Sigmoid colon (tissue), 7 donors: ENCODE measurements around the gene RAB5A. TPM values are rescaled to one million over a fixed set of nuclear protein-coding genes. Genes with fewer than 3 reads are reported as not detected.

Experiments
- DNase-seq: peaks from one replicate; pipeline ENCODE4 v3.0.0-alpha.2; 2019
- H3K27ac ChIP-seq, 4 donors: fragments of 200-600 bp; sonication (generic); one replicate each; pipeline ENCODE4 v1.5.1; 2016 to 2019; ENCODE audit warnings: mild to moderate bottlenecking in 1 of 4
- H3K27me3 ChIP-seq, 3 donors: fragments of 200-600 bp; sonication (generic); one replicate each; pipeline ENCODE4 v1.5.1; 2019; ENCODE audit warnings: mild to moderate bottlenecking in 1 of 3
- H3K36me3 ChIP-seq, 4 donors: fragments of 200-600 bp; sonication (generic); one replicate each; pipeline ENCODE4 v1.5.1; 2016 to 2019
- H3K4me1 ChIP-seq, 4 donors: fragments of 200-600 bp; sonication (generic); one replicate each; pipeline ENCODE4 v1.5.1; 2017 to 2019
- H3K4me3 ChIP-seq, 4 donors: fragments of 200-600 bp; sonication (generic); one replicate each; pipeline ENCODE4 v1.5.1; 2017 to 2019; ENCODE audit warnings: mild to moderate bottlenecking in 2 of 4, moderate library complexity in 1 of 4
- H3K9me3 ChIP-seq, 4 donors: fragments of 200-600 bp in 3 of 4; sonication (generic) in 3 of 4; one replicate each; pipeline versions ENCODE4 v1.5.1 to v1.6.1; 2013 to 2019
- CTCF ChIP-seq, 4 experiments: fragments of 450-650 bp in 3 of 4; fragments of 200-600 bp in 1 of 4; IDR thresholded peaks; one replicate each; pipeline ENCODE4 v1.5.1; 2016 to 2019; ENCODE audit warnings: antibody characterized with exemption in 4 of 4, mild to moderate bottlenecking in 3 of 4, moderate library complexity in 2 of 4
- EP300 ChIP-seq, 4 donors: sonication (generic); formaldehyde crosslinking; IDR thresholded peaks; one replicate each; pipeline ENCODE4 v1.6.1; 2017; ENCODE audit warnings: antibody characterized with exemption in 4 of 4
- POLR2A ChIP-seq, 2 donors: fragments of 450-650 bp; IDR thresholded peaks; one replicate each; pipeline ENCODE4 v1.6.1; 2016; ENCODE audit warnings: antibody characterized with exemption in 2 of 2, mild to moderate bottlenecking in 2 of 2, moderate library complexity in 2 of 2
- POLR2AphosphoS5 ChIP-seq, 4 donors: sonication (generic); formaldehyde crosslinking; IDR thresholded peaks; one replicate each; pipeline ENCODE4 v1.6.1; 2017; ENCODE audit warnings: antibody characterized with exemption in 4 of 4
- WGBS, 2 donors: extraction: QIAGEN DNeasy Blood & Tissue Kit; methylation state at CpG; one replicate each; pipeline ENCODE4 v1.1.7; 2013; 5-methylcytosine and 5-hydroxymethylcytosine counted together
- intact Hi-C: fragments of 100-400 bp; cut with DNase I; formaldehyde crosslinking; loops from one replicate; pipeline ENCODE4 v1.15.1; 2023
- polyA plus RNA-seq, 3 donors: library from polyadenylated mRNA; stranded (reverse); fragments of 200-250 nt; gene quantifications; one replicate each; pipeline ENCODE4 v1.2.3, GENCODE V29; 2013
- total RNA-seq, 4 donors: library from RNA; depleted of rRNA; stranded (reverse); fragments of >200 nt; gene quantifications; one replicate each; pipeline ENCODE4 v1.1.0, GENCODE V29; 2016
- donor health status: healthy with polysubstance abuse.
- donor health status: Bipolar disorder and iron deficiency.
- donor health status: healthy.

The RAB5A gene
- total and polyA plus RNA-seq, 7 donors, result 28.0 to 65.3 (median 61.4) TPM

DNA sequence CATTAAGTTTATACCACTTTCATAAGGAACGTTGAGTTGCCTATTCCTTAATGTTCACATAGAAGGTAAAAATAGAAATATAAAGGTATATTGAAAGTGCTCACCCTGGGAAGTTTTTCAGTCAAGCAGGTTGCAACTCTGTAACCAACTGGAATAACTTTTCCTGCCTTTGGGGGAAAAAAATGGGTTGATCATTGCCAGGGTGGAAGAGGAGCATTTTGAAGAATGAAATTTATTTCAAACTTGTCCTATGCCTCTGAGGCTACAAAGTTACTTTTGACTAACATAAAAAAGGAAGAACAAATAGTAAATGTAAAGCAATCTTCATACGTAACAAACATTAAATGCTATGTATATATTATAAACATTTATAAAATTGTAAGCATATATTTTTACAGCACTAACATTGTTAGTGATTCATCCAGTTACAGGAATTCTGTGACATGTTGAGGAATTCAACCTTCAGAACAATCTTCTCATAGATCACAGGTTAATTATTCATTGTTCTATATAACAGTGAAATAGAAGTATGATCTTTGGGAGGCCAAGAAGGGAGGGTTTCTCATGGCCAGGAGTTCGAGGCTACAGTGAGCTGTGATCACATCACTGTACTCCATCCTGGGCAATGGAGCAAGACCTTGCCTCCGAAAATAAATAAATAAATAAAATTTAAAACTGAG lies 26.4 kb upstream of the RAB5A start:
- WGBS, 2 donors, result 73 to 80% methylated on average over 4 of the region's 4 CpGs
- no peaks in the 10 kb centered on the region for H3K4me1 ChIP-seq
- DNase-seq, result no peak

DNA sequence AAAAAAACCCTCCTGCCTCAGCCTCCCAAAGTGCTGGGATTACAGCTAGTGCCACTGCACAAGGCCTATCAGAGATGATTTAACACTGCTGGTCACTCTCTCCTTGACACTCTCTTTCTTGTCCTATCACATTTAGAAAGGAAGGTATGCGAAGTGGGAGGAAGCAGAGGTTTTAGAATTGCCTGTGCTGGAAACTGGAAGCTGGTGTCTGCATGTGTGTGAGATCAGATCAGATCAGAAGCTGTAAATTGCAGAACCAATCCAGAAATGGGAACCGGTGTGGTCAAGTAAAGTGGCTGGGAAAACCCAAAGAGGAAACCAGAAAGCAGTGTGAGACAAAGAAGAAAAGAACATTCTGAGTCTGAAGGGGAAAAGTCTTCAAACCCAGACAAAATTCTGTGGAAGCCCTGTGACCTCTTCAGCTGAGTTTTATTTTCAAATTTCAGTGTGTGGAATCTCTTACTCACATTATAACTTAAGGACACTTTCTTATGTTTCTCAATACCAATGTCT lies 15.7 kb upstream of the RAB5A start:
- Histone ChIP-seq H3K9me3 (no peaks in the 10 kb centered on the region), H3K36me3 (no peaks in the 10 kb centered on the region), H3K4me1 (no peaks in the 10 kb centered on the region), H3K27me3 (no peaks in the 10 kb centered on the region), H3K4me3 (no peak overlapping the region), H3K27ac (no peak overlapping the region)
- intact Hi-C loops, result no loop called here
- TF ChIP-seq EP300 (IDR thresholded peaks at IDR 0.05) (no peak), CTCF (IDR thresholded peaks at IDR 0.05) (no peak), POLR2AphosphoS5 (IDR thresholded peaks at IDR 0.05) (no peak), POLR2A (IDR thresholded peaks at IDR 0.05) (no peak)
- no peak for DNase-seq
- WGBS, 2 donors, result 49 to 75% methylated on average over 2 of the region's 2 CpGs

More for the DNA sequence above, 26.4 kb upstream of the RAB5A start:
- Histone ChIP-seq H3K27me3 (no peaks in the 10 kb centered on the region), H3K4me3 (no peak overlapping the region), H3K36me3 (no peaks in the 10 kb centered on the region), H3K9me3 (no peaks in the 10 kb centered on the region), H3K27ac (no peak overlapping the region)
- intact Hi-C loops, result no loop called here
- TF ChIP-seq POLR2A (IDR thresholded peaks at IDR 0.05), result no peak
- no peak for TF ChIP-seq POLR2AphosphoS5 (IDR thresholded peaks at IDR 0.05)
- TF ChIP-seq CTCF (IDR thresholded peaks at IDR 0.05), result no peak
- TF ChIP-seq EP300 (IDR thresholded peaks at IDR 0.05), result no peak

GRCh38 chr3:19931767-19932188 lies 15.1 kb upstream of the RAB5A start:
- no peaks in the 10 kb centered on the region for H3K9me3 ChIP-seq
- 53 to 84% methylated on average over 1 of the region's 1 CpG for WGBS, 2 donors
- H3K36me3 ChIP-seq, result no peaks in the 10 kb centered on the region
- no peak for TF ChIP-seq POLR2A (IDR thresholded peaks at IDR 0.05)
- TF ChIP-seq EP300 (IDR thresholded peaks at IDR 0.05), result no peak
- TF ChIP-seq POLR2AphosphoS5 (IDR thresholded peaks at IDR 0.05), result no peak
- intact Hi-C loops, result no loop called here
- H3K27ac ChIP-seq, result no peak overlapping the region
- H3K4me3 ChIP-seq, result no peak overlapping the region
- H3K27me3 ChIP-seq, result no peaks in the 10 kb centered on the region
- DNase-seq, result no peak
- no peaks in the 10 kb centered on the region for H3K4me1 ChIP-seq

- DNase-seq, result no peak
- Histone ChIP-seq H3K4me3 (no peak overlapping the region), H3K9me3 (no peaks in the 10 kb centered on the region), H3K27ac (no peak overlapping the region), H3K36me3 (no peaks in the 10 kb centered on the region), H3K4me1 (no peaks in the 10 kb centered on the region), H3K27me3 (no peaks in the 10 kb centered on the region)
- intact Hi-C loops, result no loop called here
- 90 to 92% methylated on average over 2 of the region's 2 CpGs for WGBS, 2 donors
- TF ChIP-seq EP300 (IDR thresholded peaks at IDR 0.05), result no peak
- no peak for TF ChIP-seq POLR2AphosphoS5 (IDR thresholded peaks at IDR 0.05)
- no peak for TF ChIP-seq CTCF (IDR thresholded peaks at IDR 0.05)
- no peak for TF ChIP-seq POLR2A (IDR thresholded peaks at IDR 0.05)
Observed at GRCh38 chr3:19932422-19932821, 14.5 kb upstream of the RAB5A start.

GRCh38 chr3:19934098-19934566 lies 12.8 kb upstream of the RAB5A start, which contains the start of gene EFHB:
Gene EFHB (minus strand): TSS chr3:19934217. CDS start chr3:19934018, 199 bp downstream.
- Histone ChIP-seq H3K27ac (no peak within 1 kb of the TSS), H3K4me3 (no peak within 1 kb of the TSS), H3K36me3 (no peaks in the 10 kb centered on the region), H3K27me3 (no peaks in the 10 kb centered on the region), H3K9me3 (no peaks in the 10 kb centered on the region), H3K4me1 (no peaks in the 10 kb centered on the region)
- no peak for DNase-seq
- intact Hi-C loops, result no loop called here
- 25 to 44% methylated on average over 5 of the region's 5 CpGs for WGBS, 2 donors
- TF ChIP-seq EP300 (IDR thresholded peaks at IDR 0.05), result no peak
- TF ChIP-seq CTCF (IDR thresholded peaks at IDR 0.05), result no peak
- no peak for TF ChIP-seq POLR2AphosphoS5 (IDR thresholded peaks at IDR 0.05)
- no peak for TF ChIP-seq POLR2A (IDR thresholded peaks at IDR 0.05)
